Stomach (tissue), 4 donors: ENCODE measurements around the gene MPV17L2.

Source experiments
- POLR2AphosphoS5 ChIP-seq, 3 donors: sonication (generic); formaldehyde crosslinking; IDR thresholded peaks; one replicate each; pipeline ENCODE4 v1.6.1; 2016; ENCODE audit warnings: antibody characterized with exemption in 3 of 3
- TF ChIP-seq, protein P1 (sequence below), 7 experiments: fragments of 450-650 bp in 4 of 7; fragments of 200-600 bp in 3 of 7; sonication (generic) in 3 of 7; IDR thresholded peaks; one replicate each; pipeline ENCODE4 v1.5.1; 2016 to 2019; ENCODE audit warnings: antibody characterized with exemption in 7 of 7, control low read depth in 2 of 7, mild to moderate bottlenecking in 1 of 7

DNA sequence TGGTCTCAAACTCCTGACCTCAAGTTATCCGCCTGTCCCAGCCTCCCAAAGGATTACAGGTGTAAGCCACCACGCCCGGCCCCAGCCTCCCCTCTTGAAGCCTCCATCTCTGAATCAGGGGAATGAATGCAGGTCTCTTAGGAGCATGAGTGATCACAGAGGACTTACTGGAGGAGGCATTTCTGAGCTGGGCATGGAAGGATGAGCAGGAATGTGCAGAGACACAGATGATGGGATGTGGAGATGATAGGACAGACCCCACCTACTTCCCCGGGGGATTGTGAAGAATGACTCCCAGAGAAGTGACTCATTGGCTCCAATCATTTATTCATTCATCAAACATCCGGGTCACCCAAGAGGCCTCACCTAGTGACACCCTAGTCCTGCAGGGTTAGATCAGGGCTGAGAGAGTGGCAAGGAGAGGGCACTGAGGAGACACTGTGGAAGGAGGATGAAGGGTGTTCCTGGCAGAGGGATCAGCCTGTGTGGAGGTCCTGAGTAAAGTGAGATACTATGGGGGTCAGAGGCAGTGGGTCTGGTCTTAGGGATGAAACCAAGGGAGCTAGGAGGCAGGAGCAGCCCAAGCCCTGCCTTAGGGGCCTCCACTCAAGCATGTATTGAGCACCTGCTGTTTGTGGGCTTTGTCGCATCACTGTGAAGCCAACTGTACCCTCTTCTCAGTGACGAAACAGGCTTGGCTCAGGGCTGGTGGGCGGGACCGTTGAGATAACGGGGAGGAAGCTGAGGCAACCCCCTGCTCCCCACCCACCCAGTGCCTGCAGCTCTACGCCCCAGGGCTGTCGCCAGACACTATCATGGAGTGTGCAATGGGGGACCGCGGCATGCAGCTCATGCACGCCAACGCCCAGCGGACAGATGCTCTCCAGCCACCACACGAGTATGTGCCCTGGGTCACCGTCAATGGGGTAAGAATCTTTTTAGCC, 16.4 kb upstream of the MPV17L2 start:
- TF ChIP-seq, protein P1, sequence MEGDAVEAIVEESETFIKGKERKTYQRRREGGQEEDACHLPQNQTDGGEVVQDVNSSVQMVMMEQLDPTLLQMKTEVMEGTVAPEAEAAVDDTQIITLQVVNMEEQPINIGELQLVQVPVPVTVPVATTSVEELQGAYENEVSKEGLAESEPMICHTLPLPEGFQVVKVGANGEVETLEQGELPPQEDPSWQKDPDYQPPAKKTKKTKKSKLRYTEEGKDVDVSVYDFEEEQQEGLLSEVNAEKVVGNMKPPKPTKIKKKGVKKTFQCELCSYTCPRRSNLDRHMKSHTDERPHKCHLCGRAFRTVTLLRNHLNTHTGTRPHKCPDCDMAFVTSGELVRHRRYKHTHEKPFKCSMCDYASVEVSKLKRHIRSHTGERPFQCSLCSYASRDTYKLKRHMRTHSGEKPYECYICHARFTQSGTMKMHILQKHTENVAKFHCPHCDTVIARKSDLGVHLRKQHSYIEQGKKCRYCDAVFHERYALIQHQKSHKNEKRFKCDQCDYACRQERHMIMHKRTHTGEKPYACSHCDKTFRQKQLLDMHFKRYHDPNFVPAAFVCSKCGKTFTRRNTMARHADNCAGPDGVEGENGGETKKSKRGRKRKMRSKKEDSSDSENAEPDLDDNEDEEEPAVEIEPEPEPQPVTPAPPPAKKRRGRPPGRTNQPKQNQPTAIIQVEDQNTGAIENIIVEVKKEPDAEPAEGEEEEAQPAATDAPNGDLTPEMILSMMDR (IDR thresholded peaks at IDR 0.05): no peak
- no peak for TF ChIP-seq POLR2AphosphoS5 (IDR thresholded peaks at IDR 0.05)
